ENCODE data around the gene KANK2. TPM values are rescaled to one million over a fixed set of nuclear protein-coding genes. Genes with fewer than 3 reads are reported as not detected.

Gene KANK2
- total and polyA plus RNA-seq, 2 experiments from 2014 or later, result 15.9 to 65.4 TPM

DNA sequence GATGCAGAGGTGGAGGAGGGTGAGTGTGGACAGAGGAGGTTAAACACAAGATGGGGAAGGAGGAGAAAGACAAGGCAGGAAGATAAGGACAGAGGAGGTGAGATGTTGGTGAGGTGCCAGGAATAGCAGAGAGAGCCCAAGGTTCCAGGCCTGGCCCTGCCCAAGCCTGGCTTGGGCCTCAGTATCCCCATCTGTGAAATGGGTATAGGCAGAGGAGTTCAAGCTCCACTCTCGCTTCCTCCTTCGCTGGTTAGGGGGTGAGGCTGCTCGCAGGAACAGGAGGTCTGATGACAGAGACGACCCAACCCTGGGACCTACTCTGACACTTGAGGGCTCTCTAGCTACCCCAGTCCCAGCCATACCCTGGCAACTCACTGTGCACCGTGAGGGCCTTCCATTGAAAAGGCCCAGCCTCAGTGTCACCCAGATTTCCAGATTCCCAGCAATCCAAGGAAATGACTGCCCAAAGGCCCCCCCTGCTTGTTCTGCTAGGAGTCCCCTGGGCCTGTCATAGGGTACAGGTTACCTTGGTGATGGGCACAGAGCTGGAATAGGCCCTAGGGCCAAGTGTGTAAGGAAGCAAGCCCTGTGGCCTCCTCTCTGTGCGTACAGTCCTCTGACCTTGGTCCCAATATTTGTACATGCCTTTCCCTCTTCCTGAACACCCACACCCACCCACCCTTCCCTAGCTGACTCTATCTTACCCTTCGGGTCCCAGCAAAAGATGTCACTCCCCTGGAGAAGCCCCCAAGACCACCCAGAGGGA, 33.5 kb upstream of the KANK2 start (continued):
- TF ChIP-seq ZNF462 (CRISPR knock-in tag; IDR thresholded peaks at IDR 0.05), result no peak
- no peak for TF ChIP-seq EZH2 (IDR thresholded peaks at IDR 0.05; ENCODE audit: low read depth, unreplicated experiment)

DNA sequence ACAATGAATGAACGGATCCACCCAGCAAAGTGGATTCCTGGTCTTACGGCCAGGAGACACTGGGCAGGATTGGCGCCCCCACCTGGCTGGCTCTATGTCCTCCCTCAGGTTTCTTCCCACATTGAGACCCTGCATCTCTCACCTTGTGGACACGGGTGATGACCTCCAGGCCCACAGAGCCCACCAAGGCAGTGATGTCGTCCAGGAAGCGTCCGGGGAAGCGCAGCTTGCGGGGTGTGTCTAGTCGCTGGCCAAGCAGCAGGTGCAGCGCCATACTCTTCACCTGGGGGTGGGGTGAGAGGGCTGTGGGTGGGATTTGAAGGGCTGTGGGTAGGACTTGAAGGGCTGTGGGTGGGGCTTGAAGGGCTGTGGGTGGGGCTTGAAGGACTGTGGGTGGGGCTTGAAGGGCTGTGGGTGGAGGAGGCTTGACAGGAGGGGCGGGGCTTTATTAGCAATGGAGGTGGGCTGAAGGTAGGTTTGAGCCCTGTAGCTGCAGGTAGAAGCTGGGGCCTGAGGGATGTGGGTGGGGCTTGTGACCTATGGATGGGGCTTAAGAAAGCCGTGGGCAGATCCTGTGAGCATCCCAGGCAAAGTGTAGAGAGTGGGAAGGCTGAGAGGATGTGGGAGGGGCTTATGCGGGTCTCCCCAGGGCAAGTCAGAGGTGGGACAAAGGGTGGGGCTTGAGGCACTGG, 30.0 kb upstream of the KANK2 start:
- Histone ChIP-seq H3K4me3 (no peak overlapping the region), H3K9me2 (ENCODE audit: insufficient read depth) (no peaks in the 10 kb centered on the region), H3K4me2 (no peak overlapping the region), H2AFZ (no peak overlapping the region), H3K27me3 (ENCODE audit: insufficient read depth) (no peaks in the 10 kb centered on the region), H4K20me1 (replicated peaks; ENCODE audit: insufficient read depth) (no peaks in the 10 kb centered on the region; the same call in 1 of the 2 replicates), H3K27ac (ENCODE audit: low read depth) (no peak overlapping the region), H3K36me3 (ENCODE audit: insufficient read depth) (no peaks in the 10 kb centered on the region), H3K79me2 (replicated peaks; ENCODE audit: insufficient read depth) (no peaks in the 10 kb centered on the region), H3F3A (replicated peaks; ENCODE audit: low read depth) (peaks cover 7% of the 10 kb centered on the region), H3K4me1 (ENCODE audit: insufficient read depth) (0 out of 2 replicates have a peak, but pooled peaks cover 3% of the 10 kb centered on the region)
- peaks cover 13% of the 10 kb centered on the region for H3K27me3 Mint-ChIP-seq (ENCODE audit: insufficient read depth, low read depth, poor library complexity)
- ATAC-seq (peak; percentile 93), DNase-seq (ENCODE audit: low spot score) (peak; percentile 95)
- peaks cover 5% of the 10 kb centered on the region; the same call in 1 of the 3 replicates for H3K4me1 Mint-ChIP-seq
- no peak overlapping the region for H3K27ac Mint-ChIP-seq
- no peak overlapping the region for H3K4me3 Mint-ChIP-seq
- H3K9me3 Mint-ChIP-seq, result no peaks in the 10 kb centered on the region; the same call in 1 of the 3 replicates
- peaks cover 29% of the 10 kb centered on the region for H3K36me3 Mint-ChIP-seq (ENCODE audit: low read depth)
- TF ChIP-seq, protein P1, sequence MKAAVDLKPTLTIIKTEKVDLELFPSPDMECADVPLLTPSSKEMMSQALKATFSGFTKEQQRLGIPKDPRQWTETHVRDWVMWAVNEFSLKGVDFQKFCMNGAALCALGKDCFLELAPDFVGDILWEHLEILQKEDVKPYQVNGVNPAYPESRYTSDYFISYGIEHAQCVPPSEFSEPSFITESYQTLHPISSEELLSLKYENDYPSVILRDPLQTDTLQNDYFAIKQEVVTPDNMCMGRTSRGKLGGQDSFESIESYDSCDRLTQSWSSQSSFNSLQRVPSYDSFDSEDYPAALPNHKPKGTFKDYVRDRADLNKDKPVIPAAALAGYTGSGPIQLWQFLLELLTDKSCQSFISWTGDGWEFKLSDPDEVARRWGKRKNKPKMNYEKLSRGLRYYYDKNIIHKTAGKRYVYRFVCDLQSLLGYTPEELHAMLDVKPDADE (IDR thresholded peaks at IDR 0.05), result no peak
- TF ChIP-seq ZNF462 (CRISPR knock-in tag; IDR thresholded peaks at IDR 0.05), result no peak
- no peak for TF ChIP-seq EZH2 (IDR thresholded peaks at IDR 0.05; ENCODE audit: low read depth, unreplicated experiment)
- TF ChIP-seq ZNF331 (CRISPR knock-in tag; IDR thresholded peaks at IDR 0.05; ENCODE audit: low read depth), result no peak
- no peak for TF ChIP-seq JUNB (IDR thresholded peaks at IDR 0.05; ENCODE audit: unreplicated experiment)

Data from GM23338 (cell line).